Right atrium auricular region (tissue), 2 donors: ENCODE results near the gene TFF1. TPM values are rescaled to one million over a fixed set of nuclear protein-coding genes. Genes with fewer than 3 reads are reported as not detected.

Source experiments
- DNase-seq: peaks from one replicate; pipeline ENCODE4 v3.0.0-alpha.2; 2019; ENCODE audit warnings: low spot score
- H3K27ac ChIP-seq, 2 donors: fragments of 200-600 bp; sonication (generic); 1 replicate in 1 of 2; 2 replicates in 1 of 2; pipeline ENCODE4 v1.5.1; 2016 to 2019
- H3K27me3 ChIP-seq, 2 donors: fragments of 200-600 bp; sonication (generic); one replicate each; pipeline versions ENCODE4 v1.5.1 to v1.6.0; 2017 to 2019
- H3K36me3 ChIP-seq: fragments of 200-600 bp; sonication (generic); one replicate; pipeline ENCODE4 v1.5.1; 2016
- H3K4me1 ChIP-seq, 2 donors: fragments of 200-600 bp; sonication (generic); one replicate each; pipeline versions ENCODE4 v1.5.1 to v1.6.0; 2017 to 2019
- H3K4me3 ChIP-seq, 2 donors: fragments of 200-600 bp; sonication (generic); 1 replicate in 1 of 2; 2 replicates in 1 of 2; pipeline ENCODE4 v1.5.1; 2017 to 2019; ENCODE audit warnings: mild to moderate bottlenecking in 1 of 2, moderate library complexity in 1 of 2
- H3K9me3 ChIP-seq, 2 donors: fragments of 200-600 bp; sonication (generic); one replicate each; pipeline ENCODE4 v1.5.1; 2019
- total RNA-seq, 2 donors: library from RNA; depleted of rRNA; stranded (reverse); fragments of >200 nt; gene quantifications; one replicate each; pipeline ENCODE4 v1.1.0, GENCODE V29; 2016
- TF ChIP-seq, protein P1 (sequence below), 2 donors: fragments of 200-600 bp; sonication (generic); IDR thresholded peaks; one replicate each; pipeline ENCODE4 v1.5.1; 2019; ENCODE audit warnings: antibody characterized with exemption in 2 of 2

Gene TFF1
- total RNA-seq, 2 donors from 2014 or later, result not detected

DNA sequence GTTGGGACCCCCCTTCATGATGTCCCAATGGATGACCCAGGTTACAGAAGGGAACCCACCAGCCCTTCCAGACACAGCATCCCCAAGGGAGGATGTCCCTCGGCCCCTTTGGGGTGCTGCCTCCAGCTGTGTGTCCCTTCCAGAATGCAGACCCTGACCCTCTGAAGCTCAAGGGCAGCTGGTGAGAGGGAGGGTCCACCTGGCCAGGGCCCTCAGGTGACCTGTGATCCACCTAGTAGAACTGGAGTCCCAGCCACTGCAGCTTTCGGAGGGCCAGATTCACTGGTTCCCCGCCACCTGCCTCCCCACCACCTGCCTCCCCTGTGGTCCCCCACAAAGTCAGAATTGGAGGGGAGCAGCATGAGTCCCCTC is 9.6 kb upstream of the TFF1 start:
- no peaks in the 10 kb centered on the region for H3K9me3 ChIP-seq
- H3K27me3 ChIP-seq, result no peaks in the 10 kb centered on the region
- DNase-seq, result no peak
- no peak overlapping the region for H3K27ac ChIP-seq
- H3K4me3 ChIP-seq, result no peak overlapping the region
- H3K36me3 ChIP-seq, result no peaks in the 10 kb centered on the region
- no peaks in the 10 kb centered on the region for H3K4me1 ChIP-seq
- TF ChIP-seq, protein P1, sequence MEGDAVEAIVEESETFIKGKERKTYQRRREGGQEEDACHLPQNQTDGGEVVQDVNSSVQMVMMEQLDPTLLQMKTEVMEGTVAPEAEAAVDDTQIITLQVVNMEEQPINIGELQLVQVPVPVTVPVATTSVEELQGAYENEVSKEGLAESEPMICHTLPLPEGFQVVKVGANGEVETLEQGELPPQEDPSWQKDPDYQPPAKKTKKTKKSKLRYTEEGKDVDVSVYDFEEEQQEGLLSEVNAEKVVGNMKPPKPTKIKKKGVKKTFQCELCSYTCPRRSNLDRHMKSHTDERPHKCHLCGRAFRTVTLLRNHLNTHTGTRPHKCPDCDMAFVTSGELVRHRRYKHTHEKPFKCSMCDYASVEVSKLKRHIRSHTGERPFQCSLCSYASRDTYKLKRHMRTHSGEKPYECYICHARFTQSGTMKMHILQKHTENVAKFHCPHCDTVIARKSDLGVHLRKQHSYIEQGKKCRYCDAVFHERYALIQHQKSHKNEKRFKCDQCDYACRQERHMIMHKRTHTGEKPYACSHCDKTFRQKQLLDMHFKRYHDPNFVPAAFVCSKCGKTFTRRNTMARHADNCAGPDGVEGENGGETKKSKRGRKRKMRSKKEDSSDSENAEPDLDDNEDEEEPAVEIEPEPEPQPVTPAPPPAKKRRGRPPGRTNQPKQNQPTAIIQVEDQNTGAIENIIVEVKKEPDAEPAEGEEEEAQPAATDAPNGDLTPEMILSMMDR (IDR thresholded peaks at IDR 0.05), result no peak

DNA sequence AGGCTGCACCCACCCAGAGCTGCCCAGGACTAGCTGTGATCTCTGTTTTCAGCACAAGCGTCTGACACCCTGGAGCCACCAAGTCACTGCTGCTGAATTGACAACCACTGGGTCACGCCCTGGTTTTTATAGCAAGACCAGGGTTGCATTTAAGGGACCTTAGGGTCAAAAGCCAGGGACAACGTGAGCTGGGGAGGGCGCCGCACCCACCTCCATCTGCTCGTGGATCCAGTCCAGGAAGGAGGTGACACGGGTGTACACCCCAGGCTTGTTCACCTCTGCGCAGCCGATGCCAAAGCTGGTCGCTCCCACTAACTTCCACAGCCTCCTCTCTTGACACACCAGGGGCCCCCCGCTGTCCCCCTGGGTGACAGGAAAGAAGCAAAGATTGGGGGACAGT is 9.2 kb upstream of the TFF1 start:
- no peaks in the 10 kb centered on the region for H3K9me3 ChIP-seq
- H3K4me1 ChIP-seq, result no peaks in the 10 kb centered on the region
- H3K27me3 ChIP-seq, result no peaks in the 10 kb centered on the region
- no peaks in the 10 kb centered on the region for H3K36me3 ChIP-seq
- no peak for DNase-seq
- H3K27ac ChIP-seq, result no peak overlapping the region
- TF ChIP-seq, protein P1 (IDR thresholded peaks at IDR 0.05), result no peak
- no peak overlapping the region for H3K4me3 ChIP-seq

DNA sequence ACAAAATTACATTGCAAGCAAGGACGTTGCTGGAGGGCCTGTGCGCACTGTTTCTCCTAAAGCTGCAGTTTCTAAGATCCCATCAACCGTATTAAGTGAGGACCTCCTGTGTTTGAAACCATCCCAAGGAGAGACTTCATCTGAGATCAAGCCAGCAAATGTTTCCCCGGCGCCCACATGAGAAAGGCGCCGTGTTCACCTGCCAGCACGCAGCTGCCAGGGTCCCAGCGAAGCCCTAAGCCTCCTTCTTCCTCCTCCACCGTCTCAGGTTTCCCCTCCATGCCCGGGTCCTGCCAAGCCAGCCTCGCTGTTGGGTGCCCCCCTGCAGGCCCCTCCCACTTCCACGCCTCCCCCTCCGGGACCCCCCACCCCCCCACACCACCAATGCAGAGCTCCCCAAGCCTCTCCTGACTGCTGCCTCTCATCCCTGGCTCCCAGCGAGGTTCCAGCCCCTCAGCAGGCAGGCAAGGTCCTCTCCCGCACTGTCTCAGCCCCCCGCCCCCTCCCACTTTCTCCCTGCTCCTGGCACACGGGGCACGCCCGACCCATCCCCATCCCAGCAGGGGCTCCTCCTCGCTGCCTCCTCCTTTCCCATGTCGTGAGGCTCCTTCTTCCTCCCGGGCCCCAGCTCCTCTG is 8.6 kb upstream of the TFF1 start:
- no peaks in the 10 kb centered on the region for H3K36me3 ChIP-seq
- no peak overlapping the region for H3K27ac ChIP-seq
- H3K4me1 ChIP-seq, result no peaks in the 10 kb centered on the region
- DNase-seq, result no peak
- no peak overlapping the region for H3K4me3 ChIP-seq
- TF ChIP-seq, protein P1 (IDR thresholded peaks at IDR 0.05), result no peak
- no peaks in the 10 kb centered on the region for H3K9me3 ChIP-seq
- H3K27me3 ChIP-seq, result no peaks in the 10 kb centered on the region

DNA sequence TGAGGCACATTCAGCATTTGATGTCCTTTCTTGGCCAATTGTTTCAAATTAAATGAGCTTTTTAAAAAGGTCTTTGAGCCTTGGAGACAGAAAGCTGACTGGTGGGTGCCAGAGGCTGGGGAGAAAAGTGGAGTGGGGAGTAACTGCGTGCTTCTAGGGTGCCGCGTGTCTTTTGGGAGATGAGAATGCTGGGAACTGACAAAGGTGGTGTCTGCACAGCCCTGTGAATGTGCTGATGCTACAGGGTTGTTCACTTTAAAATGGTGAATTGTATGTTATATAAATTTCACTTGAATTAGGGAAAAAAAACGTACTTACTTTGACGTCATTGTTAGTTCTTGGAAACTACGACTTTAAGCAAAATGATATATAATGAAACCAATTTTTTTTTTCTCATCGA is 8.1 kb upstream of the TFF1 start:
- no peaks in the 10 kb centered on the region for H3K4me1 ChIP-seq
- no peaks in the 10 kb centered on the region for H3K9me3 ChIP-seq
- no peaks in the 10 kb centered on the region for H3K36me3 ChIP-seq
- no peak overlapping the region for H3K4me3 ChIP-seq
- TF ChIP-seq, protein P1 (IDR thresholded peaks at IDR 0.05), result no peak
- DNase-seq, result no peak
- no peaks in the 10 kb centered on the region for H3K27me3 ChIP-seq
- no peak overlapping the region for H3K27ac ChIP-seq

DNA sequence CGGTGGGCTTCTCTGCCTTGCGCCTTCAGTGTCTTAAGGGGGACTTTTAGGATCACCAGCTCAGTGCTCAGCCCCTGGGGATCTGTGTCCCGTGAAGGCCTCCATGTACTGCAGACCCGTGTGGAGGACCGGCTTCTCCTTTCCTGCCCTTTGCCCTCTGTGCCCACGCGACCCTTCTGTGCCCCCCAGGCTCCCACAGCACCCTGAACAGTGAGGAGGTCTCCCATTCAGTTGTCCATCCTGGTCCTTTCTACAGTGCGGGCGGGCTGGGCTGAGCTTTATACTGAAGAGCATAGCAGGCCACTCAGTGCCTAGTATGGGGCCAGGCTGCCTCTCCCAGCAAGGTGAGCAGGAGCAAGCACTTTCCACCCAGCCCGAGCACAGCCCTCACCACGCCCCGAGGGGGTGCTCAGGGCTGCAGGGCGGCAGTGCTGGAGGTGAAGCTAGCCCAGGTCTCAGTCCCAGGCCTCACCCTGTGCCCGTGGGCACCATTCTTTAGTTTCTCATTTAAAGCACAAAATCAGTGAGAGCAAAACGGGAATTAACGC is 7.6 kb upstream of the TFF1 start:
- H3K4me3 ChIP-seq, result no peak overlapping the region
- H3K27me3 ChIP-seq, result no peaks in the 10 kb centered on the region
- H3K27ac ChIP-seq, result no peak overlapping the region
- H3K9me3 ChIP-seq, result no peaks in the 10 kb centered on the region
- TF ChIP-seq, protein P1 (IDR thresholded peaks at IDR 0.05), result no peak
- H3K4me1 ChIP-seq, result no peaks in the 10 kb centered on the region
- no peaks in the 10 kb centered on the region for H3K36me3 ChIP-seq
- DNase-seq, result no peak
